GM19238 (cell line): ENCODE results near the gene EPHA1.
A peak's percentile ranks its signal among the peaks of the same experiment; 100 is the strongest.

Experiments used
- DNase-seq: peaks from one replicate; pipeline ENCODE4 v3.0.0; 2011; ENCODE audit warnings: low spot score; ENCODE audit not compliant: insufficient read length

Gene EPHA1

DNA sequence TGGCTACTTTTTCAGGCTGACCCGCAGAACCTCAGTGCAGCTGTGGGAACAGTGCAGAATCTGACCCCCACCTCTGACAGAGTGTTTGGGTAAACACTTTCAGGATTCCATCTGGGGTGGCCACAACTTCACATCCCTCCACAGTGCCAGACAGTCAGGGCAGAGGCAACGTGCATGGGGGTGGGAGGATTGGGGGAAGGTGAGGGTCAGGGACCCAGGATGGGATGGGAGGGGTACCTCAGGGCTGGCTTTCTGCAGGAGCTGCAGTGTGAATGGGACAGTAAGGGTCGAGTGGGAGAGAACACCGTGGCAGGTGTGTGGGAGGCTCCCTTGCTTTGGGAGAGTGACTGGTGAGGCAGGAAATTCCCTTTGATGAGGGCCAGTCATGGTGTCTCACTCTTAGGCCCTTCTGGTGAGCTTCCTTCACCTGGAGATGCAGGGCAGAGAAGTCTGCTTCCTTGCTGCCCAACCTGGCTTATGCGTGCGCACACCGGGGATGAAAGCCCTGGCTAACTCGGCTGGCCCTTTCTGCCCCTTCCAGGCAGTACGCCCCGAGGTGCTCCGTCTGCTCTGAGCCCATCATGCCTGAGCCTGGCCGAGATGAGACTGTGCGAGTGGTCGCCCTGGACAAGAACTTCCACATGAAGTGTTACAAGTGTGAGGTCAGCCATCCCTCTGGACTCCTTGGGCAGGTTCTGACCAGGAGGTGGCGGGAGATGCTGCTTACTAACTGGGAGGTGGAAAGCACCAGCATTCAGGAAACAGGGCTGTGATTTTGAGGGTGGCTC is 19.1 kb downstream of the EPHA1 start:
- DNase-seq: no peak

DNA sequence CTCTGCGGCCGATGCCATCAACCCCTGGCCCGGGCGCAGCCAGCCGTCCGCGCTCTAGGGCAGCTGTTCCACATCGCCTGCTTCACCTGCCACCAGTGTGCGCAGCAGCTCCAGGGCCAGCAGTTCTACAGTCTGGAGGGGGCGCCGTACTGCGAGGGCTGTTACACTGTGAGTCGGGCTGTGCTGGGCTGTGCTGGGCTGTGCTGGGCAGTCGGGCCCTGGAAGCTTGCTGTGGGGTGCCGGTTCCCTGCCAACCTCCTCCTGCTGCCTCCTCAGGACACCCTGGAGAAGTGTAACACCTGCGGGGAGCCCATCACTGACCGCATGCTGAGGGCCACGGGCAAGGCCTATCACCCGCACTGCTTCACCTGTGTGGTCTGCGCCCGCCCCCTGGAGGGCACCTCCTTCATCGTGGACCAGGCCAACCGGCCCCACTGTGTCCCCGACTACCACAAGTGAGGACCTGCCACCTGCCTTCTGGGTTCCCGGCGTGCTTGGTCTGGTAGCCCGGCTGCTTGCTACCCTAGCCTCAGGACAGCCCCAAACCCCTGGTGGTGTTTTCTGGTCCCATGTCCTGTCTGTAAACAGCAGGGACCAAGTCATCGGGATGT is 20.1 kb downstream of the EPHA1 start:
- no peak for DNase-seq

DNA sequence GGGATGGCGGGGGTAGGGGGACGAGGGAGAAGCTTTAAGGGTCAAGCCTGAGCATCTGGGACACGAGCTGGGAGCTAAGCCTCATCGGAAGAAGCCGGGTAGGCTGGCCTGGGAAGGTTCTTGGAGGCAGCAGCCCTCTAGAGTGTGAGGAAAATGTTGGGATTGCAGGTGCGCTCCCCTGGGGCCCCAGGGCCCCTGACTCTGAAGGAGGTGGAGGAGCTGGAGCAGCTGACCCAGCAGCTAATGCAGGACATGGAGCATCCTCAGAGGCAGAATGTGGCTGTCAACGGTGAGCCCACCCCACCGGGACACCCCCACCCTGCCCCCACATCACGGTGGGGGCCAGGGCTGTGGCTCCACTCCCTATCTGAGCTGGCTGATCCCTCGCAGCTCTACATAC is 20.6 kb downstream of the EPHA1 start:
- DNase-seq: no peak

DNA sequence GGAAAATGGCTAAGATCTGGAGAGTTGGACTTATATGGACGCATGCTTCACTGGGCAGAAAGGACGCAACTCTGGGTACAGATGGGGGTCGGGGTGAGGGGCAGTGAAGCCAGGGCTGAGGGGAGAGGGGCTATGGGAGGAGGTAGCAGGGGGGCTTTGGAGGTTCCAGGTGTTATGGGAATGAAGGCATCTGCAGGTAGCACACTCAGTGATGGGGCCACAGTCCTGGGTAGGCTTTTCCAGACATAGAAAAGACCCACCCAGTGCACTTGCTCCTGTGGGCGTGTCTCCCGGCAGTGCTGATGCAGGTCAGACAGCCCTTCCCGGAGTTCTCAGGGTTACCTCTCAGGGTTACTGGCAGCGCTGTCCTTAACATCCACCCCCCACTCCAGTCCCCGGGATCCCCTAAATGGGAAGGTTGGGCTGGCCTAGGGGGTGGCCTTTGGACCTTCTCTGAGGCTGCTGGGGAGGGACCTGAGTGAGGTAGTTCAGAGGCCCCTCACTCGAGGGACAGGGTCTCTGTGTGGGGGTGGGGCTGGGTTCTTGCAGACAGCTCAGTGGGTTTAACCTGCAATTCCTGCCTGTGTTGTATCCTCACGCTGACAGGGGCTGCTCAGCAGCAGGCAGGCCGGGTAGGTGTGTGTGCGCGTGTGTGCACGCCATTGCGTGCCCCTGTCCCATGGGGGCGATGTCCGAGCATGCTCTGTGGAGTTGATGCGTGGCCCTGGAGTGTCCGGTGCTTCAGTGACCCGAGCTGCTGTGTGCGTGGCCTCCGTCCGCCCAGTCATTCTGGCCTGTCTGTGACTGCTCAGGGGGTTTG is 21.3 kb downstream of the EPHA1 start:
- DNase-seq: no peak

DNA sequence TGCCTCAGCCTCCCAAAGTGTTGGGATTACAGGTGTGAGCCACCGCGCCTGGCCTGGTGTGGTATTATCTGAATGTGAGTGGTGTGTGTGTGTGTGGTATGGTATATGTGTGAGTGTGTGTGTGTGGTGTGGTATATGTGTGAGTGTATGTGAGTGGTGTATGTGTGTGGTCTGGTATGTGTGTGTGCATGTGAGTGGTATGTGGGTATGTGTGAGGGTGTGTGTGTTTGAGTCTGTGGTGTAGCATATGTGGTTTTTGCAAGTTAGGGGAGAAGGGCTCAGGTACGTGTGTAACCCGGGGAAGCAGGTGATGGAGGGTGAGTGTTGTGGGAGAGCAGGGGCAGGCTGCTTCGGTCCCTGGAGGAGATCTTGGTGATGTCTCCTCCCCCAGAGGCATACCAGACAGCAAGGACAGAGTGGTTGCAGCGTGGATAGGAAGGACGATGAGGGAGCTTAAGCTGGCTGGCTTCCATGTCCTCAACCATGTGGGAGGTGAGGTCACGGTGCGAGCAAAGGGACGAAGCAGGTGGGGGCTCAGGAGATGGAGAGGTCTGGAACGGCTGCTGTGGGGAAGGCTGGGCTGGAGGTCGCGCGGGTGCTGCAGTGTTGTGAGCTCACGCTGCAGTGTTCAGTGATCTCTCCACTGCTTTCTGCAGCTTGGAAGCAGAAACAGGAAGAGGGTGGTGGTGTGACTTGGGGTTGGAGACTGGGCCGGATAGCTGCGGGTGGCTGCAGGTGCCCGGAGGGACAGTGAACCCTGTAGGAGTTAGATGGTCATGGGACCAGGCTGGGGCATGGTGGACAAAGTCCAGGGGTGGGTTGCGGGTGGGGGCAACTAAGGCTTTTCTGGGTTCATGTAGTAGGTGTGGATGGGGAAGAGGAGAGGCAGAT is 22.5 kb downstream of the EPHA1 start:
- DNase-seq: no peak

DNA sequence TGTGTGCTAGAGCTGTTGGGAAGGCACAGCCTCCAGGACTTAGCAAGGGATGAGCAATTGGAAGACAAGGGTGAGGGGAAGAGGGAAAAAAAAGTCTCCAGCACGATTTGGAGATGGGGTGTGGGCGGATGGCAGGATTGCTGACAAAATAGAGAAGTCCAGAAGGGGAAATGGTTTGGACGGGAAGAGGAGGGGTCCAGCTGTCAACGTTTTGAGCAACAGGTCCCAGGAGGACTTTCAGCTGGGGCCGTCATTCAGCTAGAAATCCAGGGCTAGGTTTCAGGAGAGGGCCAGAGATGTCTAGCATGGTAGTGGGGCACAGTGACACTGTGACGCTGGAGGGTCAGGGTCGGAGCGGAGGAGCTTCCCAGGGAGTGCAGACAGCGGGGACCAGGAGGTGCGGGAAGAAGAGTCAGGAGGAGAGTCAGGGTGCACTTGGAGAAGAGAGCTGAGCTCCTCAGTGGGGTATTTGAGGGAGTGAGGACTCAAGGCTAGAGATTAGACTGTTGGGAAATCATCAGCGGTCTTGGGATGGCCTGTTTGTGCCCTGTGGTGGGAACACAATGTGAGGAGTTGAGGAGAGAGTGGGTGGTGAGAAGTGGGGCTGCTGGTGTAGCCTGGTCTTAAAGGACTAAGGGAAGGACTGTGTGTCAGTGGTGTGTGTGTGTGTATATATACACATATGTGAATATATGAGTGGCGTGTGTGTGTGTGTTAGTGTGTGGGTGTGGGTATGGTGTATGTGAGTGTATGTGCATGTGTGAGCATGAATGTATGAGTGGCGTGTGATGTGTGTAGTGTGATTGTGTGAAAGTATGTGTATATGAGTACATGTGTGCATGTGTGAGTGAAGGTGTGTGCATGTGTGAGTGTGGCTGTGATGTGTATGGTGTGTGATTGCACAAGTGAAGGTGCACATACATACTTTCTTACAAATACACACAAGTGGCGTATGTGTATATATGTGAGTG is 23.7 kb downstream of the EPHA1 start:
- DNase-seq: no peak

DNA sequence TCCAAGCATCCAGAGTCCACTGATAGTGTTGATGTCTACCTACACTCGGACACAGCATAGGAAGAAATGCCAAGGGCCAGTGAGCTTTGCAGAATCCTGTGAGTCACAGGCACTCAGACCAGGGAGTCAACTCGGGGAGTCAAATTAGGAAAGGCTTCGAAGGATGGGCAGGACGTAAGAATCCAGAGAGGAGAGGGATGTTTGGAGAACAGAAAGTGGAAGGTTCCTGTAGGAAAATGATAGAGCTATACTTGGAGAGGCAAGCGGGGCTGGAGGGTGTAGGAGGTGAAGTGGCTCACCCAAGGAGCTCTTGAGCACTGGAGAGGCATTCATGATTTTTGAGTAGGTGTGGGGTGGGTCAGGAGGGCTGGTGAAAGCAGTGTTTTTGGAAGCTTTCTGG is 24.5 kb downstream of the EPHA1 start:
- no peak for DNase-seq

DNA sequence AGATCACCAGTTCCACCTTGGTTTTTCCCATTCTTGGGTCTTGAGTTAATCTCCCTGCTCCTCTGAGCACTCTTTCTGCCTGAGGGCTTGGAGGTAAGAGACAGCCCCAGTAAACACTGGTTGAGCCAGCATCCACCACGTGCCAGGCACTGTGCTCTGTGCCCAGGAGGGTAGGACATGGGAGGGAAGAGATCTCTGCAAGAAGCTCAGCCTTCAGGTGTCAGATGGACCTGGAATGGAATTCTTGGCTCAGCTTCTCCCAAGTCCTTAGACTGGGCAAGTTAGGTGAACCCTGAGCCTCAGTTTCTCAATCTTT is 25.1 kb downstream of the EPHA1 start:
- no peak for DNase-seq

DNA sequence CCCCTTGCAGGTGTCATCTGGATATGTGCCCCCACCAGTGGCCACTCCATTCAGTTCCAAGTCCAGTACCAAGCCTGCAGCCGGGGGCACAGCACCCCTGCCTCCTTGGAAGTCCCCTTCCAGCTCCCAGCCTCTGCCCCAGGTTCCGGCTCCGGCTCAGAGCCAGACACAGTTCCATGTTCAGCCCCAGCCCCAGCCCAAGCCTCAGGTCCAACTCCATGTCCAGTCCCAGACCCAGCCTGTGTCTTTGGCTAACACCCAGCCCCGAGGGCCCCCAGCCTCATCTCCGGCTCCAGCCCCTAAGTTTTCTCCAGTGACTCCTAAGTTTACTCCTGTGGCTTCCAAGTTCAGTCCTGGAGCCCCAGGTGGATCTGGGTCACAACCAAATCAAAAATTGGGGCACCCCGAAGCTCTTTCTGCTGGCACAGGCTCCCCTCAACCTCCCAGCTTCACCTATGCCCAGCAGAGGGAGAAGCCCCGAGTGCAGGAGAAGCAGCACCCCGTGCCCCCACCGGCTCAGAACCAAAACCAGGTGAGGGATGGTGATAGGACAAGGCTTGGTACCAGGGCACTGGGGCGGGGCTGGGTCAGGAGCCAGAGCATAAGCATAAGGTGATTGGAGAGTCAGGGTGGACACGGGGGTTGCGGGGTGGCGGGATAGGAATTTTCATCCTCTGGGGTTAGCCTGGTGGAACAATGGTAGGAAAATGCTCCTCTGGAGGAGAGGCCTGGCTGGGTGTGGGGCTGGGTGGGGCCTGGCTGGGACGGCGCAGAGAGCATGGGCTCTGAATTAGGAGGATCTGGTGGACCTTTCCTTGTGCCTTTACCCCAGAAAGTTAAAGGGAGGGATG is 25.6 kb downstream of the EPHA1 start:
- DNase-seq: no peak

DNA sequence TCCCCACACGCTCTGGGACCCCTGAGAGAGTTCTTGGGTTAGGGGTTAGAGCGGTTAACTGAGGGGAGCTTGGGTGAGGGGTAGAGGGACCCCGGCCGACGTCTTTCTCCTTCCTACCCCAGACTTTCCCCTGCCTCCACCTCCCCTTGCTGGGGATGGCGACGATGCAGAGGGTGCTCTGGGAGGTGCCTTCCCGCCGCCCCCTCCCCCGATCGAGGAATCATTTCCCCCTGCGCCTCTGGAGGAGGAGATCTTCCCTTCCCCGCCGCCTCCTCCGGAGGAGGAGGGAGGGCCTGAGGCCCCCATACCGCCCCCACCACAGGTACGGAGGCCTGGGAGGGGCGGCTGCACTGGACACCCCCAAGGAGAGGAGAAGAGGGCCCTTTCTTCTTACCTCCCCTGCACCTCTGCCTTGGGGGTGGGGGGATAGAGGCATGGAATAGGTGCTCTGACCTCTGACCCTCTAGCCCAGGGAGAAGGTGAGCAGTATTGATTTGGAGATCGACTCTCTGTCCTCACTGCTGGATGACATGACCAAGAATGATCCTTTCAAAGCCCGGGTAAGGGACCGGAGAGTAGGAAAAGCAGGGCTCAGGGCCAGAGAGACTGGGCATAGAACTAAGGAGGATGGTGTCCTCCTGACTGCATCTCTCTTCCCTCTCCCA is 26.4 kb downstream of the EPHA1 start:
- no peak for DNase-seq

DNA sequence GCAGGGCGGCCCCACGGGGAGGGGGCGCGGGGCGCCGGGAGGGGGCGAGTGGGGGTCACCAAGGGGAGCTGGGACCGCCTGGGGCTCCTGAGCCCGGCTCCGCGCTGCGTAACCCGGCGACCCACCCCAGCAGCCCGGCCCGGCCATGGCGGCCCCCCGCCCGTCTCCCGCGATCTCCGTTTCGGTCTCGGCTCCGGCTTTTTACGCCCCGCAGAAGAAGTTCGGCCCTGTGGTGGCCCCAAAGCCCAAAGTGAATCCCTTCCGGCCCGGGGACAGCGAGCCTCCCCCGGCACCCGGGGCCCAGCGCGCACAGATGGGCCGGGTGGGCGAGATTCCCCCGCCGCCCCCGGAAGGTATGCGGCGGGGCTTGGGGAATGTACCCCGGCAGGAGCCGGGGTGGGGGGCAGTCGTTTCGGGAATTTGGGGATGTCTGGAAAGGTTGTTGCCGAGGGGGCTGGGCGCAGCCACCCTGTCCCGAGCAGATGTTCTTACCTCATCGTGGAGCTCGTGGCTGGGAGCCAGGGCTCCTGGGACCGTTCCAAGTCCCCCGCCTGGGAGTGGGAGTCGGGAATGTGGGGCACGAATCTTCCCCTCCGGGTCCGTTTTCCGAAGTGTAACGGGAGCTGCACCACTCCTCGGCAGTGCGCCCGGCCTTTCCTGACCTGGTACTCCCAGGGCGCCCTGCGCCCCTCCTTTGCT is 27.1 kb downstream of the EPHA1 start:
- DNase-seq: peak; percentile 55

DNA sequence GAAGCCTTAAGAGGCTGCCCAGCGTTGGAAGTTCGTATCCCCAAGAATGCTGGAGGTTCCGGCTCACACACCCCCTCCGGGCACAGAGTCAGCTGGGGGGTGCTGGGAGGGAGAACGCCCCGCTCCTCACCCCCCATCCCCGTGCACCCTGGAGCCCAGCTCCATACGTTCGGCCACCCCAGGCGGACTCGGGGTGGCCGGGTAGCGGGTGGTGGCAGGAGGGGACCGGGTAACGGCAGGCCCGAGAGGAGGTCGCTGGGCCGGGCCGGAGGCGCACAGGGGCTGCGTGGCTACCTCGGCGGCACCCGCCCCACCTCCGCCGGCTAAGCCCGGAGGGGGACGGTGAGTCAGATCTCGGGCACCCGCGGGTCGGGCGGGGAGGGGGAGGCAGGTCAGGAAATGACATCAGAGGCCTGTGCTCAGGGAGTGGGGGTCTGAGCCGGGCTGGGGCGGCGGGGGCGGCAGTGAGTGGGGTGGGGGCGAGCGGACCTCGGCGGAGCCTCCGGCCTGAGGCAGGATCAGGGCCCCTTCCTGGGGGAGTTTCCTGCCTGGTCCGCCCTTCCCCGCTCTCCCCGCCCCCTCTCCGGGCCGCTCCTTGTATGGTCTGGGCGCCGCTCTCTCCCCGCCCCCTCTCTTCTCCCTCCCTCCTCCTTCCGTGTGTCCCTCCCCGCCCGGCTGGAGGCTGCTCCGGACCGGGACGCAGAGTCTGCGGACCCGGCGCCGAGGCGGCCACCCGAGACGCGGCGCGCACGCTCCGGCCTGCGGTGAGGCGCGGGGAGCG is 27.8 kb downstream of the EPHA1 start, which contains the start of gene ZYX:
Gene ZYX, plus strand, starts transcription at position 700 of the 781 bp plus-strand sequence. CDS start 227 bp downstream, outside the sequence.
- DNase-seq: peak; percentile 92

DNA sequence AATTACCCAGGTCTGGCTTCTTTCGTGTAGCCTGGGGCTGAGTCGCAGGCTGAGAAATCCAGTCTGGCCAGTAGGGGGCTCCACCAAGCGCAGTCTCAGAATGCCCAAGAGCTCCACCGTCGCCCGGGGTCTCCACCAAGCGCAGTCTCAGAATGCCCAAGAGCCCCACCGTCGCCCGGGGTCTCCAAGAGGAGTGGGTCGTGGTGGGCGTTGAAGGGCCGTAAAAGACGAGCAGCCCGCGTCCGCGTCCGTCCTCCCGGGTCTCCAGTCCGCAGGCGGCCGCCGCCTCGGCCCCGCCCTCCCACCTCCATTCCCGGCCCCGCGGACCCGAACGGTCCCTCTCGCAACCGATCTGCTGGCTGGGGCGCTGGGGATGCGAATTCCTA is 28.4 kb downstream of the EPHA1 start:
- DNase-seq: peak; percentile 78

DNA sequence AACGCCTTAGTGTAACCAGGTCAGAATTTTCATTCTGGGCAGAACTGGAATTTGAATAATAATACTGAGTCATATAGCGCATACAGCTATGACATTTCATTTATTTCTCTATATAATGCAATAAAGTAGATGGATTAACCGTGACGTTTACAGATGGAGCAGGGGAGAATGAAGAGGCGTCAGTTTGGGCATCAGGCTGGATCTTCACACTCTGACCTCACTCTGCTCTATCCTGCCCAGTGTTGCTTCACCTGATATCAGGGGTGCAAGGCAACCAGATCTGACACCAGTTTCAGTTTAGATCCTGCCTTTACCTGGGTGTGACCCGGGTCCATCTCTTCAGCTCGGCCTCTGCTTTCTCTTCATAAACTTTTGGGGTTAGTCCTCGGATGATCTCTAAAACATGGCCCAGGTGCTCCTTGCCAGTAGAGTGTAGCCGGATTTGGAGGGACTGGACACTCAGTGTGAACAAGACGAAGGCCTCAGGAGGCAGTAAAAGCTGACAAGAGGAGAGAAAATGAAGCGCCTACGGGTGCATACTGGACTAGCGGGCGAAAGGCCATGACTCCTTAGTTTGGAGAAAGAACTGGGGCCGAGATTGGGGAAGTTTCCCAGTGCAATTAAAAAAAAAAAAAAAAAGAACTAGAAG is 28.9 kb downstream of the EPHA1 start:
- DNase-seq: no peak

DNA sequence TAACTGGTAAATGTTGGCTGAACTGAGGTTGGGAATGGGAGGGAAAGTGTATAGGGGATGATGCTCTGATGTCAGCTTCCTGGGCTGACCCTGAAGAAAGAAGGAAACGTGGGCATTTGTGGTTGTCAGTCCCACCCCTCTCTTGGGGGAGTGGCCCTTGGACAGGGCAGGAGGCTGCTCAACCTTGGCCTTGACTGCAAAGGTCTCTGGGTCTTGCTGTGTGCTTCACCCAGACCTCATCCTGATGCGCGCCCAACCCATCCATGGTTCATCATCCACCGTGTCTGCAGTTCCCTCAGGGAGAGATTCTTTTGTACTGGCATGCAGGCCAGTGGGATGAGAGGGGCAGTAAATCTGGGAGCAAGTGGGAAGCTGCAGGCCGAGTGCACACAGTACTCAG is 32.3 kb downstream of the EPHA1 start:
- no peak for DNase-seq

DNA sequence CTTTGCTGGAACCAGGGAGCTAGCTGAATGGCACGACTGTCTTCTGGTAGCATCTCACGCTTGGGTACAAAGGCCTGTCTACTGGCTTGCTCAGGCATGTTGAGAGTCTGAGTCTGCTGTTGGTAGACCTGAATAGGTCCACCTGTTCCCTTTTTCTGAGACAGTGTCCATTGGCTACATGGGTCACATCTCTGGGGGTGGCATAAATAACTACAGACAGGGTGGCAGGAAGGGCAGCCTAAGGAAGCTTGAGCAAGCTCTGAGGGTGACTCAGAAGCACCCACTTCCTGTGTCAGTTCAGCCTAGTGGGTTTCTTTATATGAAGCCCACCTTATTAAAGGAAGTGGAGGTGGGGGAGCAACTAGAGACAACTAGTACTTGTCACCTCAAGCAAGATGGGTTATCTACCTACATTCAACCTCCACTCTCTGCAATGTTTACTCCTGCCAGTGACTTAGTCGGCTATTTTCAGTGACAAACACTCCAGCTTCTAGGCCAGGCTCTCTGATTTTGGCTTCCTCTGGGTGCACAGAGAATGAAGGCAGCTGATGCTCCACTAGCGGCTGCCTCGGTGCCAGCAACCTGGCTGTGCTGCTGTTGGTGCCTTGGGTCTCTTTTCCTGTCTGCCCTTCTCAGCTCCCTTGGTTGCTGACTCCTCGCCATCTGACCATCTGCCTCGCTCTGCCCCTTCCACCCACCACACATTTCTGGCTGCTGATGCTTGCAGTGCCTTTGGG is 33.2 kb downstream of the EPHA1 start:
- DNase-seq: no peak
